Measurements from ENCODE around the gene AGRN.

GRCh38 chr1:1069056-1069710 lies 49.3 kb downstream of the AGRN start:
- TF ChIP-seq POLR2A (IDR thresholded peaks at IDR 0.05), result no peak
- no peak for TF ChIP-seq CTCF (IDR thresholded peaks at IDR 0.05)

All from ovary (tissue), 3 donors.